Measurements from ENCODE around the gene LPAR2. TPM values are rescaled to one million over a fixed set of nuclear protein-coding genes. Genes with fewer than 3 reads are reported as not detected.

The LPAR2 gene
- total and polyA plus RNA-seq, 2 of the 13 experiments (the other 11 are each of a cell fraction or from before 2014, with no cell fraction given): 0.86 to 3.6 TPM

DNA sequence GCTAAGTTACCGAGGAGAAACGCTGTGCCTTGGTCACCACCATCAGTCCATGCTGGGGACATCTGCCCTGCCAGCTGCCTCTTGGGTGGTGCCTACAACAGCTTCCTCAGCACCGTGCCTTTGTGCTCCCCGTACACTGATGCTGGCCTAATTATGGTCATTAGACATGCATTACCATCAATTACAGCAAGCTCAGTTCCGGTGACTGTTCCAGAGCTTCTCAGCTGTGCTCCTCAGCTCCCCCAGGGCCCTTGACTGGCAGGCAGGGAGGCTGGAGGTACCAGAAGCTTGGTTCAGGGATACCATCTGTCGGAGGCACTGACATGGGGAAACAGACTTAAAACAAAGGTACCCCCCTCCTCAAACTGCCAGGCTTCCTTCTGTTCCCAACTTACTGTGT, 49.8 kb downstream of the LPAR2 start:
- WGBS (ENCODE audit: low lambda C conversion rate): 89% methylated on average over 5 of the region's 6 CpGs
- Histone ChIP-seq H3K9me3 (ENCODE audit: low read length) (no peaks in the 10 kb centered on the region), H3K79me2 (ENCODE audit: insufficient read depth, low read length) (no peaks in the 10 kb centered on the region), H2AFZ (ENCODE audit: low read length) (no peak overlapping the region), H3K9ac (ENCODE audit: insufficient read depth, low read depth, low read length) (no peak overlapping the region), H3K4me2 (ENCODE audit: low read depth, low read length) (no peak overlapping the region), H3K36me3 (replicated peaks in 1 of 2; ENCODE audit: control insufficient read depth in 1 of 2, insufficient read depth in 2 of 2, low read length in 2 of 2) (no peaks in the 10 kb centered on the region), H3K4me1 (ENCODE audit: insufficient read depth, low read length) (no peaks in the 10 kb centered on the region), H4K20me1 (ENCODE audit: insufficient read depth, low read length) (no peaks in the 10 kb centered on the region), H3K27ac (ENCODE audit: extremely low read length, insufficient read depth, low read length) (no peak overlapping the region), H3K27me3 (ENCODE audit: control insufficient read depth in 1 of 2, insufficient read depth in 2 of 2, low read length in 2 of 2) (peaks cover 0 to 6% of the 10 kb centered on the region in 2 experiments; a peak in 3 of 5 replicates), H3K4me3 (replicated peaks in 1 of 3; ENCODE audit: insufficient read depth in 1 of 3, low read depth in 2 of 3, low read length in 3 of 3) (no peak overlapping the region)
- BruUV-seq (replicated peaks): no TSS peak
- ChIA-PET CTCF (ENCODE audit: low intra/inter-chr PET ratio, low total read pairs) (no interaction called here), POLR2A (no interaction called here)
- in situ Hi-C loops (cut with HindIII; ENCODE audit: extremely low pct_ligation_motif_present, low pct_unique_long_range_greater_than_20kb): no loop called here
- FAIRE-seq: no peak
- intact Hi-C loops (cut with micrococcal nuclease; ENCODE audit: unreplicated experiment): no loop called here
- DNase-seq (ENCODE audit: low spot score): no peak
- no peak for ATAC-seq
- TF ChIP-seq, protein P1, sequence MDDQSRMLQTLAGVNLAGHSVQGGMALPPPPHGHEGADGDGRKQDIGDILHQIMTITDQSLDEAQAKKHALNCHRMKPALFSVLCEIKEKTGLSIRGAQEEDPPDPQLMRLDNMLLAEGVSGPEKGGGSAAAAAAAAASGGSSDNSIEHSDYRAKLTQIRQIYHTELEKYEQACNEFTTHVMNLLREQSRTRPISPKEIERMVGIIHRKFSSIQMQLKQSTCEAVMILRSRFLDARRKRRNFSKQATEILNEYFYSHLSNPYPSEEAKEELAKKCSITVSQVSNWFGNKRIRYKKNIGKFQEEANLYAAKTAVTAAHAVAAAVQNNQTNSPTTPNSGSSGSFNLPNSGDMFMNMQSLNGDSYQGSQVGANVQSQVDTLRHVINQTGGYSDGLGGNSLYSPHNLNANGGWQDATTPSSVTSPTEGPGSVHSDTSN (CRISPR knock-in tag; IDR thresholded peaks at IDR 0.05; ENCODE audit: borderline replicate concordance): no peak
- TF ChIP-seq ZNF501 (CRISPR knock-in tag; IDR thresholded peaks at IDR 0.05) (no peak), RAD21 (CRISPR knock-in tag; IDR thresholded peaks at IDR 0.05) (no peak), DPF2 (CRISPR knock-in tag; IDR thresholded peaks at IDR 0.05; ENCODE audit: borderline replicate concordance, low read depth) (no peak), ZNF724P (CRISPR knock-in tag; IDR thresholded peaks at IDR 0.05; ENCODE audit: borderline replicate concordance) (no peak), HNF4G (IDR thresholded peaks at IDR 0.05; ENCODE audit: borderline replicate concordance, low read depth, low read length) (no peak), HNF4G (CRISPR knock-in tag; IDR thresholded peaks at IDR 0.05; ENCODE audit: borderline replicate concordance, low read depth) (no peak), RXRA (CRISPR knock-in tag; IDR thresholded peaks at IDR 0.05) (no peak), POLR2AphosphoS5 (IDR thresholded peaks at IDR 0.05; ENCODE audit: low read depth, low read length) (no peak), NR3C1 (CRISPR knock-in tag; IDR thresholded peaks at IDR 0.05) (no peak), ZSCAN22 (CRISPR knock-in tag; IDR thresholded peaks at IDR 0.05) (no peak), ZFP41 (CRISPR knock-in tag; IDR thresholded peaks at IDR 0.05; ENCODE audit: borderline replicate concordance) (no peak)

Data from HepG2 (cell line).